SK-N-DZ (cell line): Measurements from ENCODE around the gene EZH2.

Source experiments
- DNase-seq: peaks from one replicate; pipeline ENCODE4 v3.0.0-alpha.2; 2015; ENCODE audit warnings: low spot score
- small RNA-seq, 2 experiments: library from RNA; depleted of rRNA; stranded (forward); fragments of <200 nt; gene quantifications; one replicate each; pipeline ENCODE3, GENCODE V24; 2014

The EZH2 gene

GRCh38 chr7:148772297-148773089 lies 111.6 kb downstream of the EZH2 start:
- DNase-seq: peak; percentile 23

- no peak for DNase-seq
These were observed 114.1 kb downstream of the EZH2 start for GRCh38 chr7:148770004-148770403.

GRCh38 chr7:148763622-148764021 lies 120.5 kb downstream of the EZH2 start:
- DNase-seq: no peak

GRCh38 chr7:148761499-148762278 lies 122.4 kb downstream of the EZH2 start:
- DNase-seq: no peak

Small RNAs within 50 kb of the gene (small RNA-seq; reads per million reads assigned to genes)
- gene RF00017 (0 reads per million in 2 experiments), gene RN7SL569P (0 to 0.04 reads per million in 2 experiments), gene RNU7-20P (0 reads per million in 2 experiments)
